Measurements from ENCODE around the gene OR6N1. TPM values are rescaled to one million over a fixed set of nuclear protein-coding genes. Genes with fewer than 3 reads are reported as not detected.

Gene OR6N1
- total RNA-seq, 6 donors from 2014 or later: 0.20 to 1.9 (median 0.57) TPM; not detected in 1

- no peak for DNase-seq
- no peak for ATAC-seq (ENCODE audit: low FRiP score in 2 of 2)
- WGBS, 2 donors: 96% methylated on average over 6 of the region's 6 CpGs
- Histone ChIP-seq H3K9me3 (no peaks in the 10 kb centered on the region), H3K4me1 (no peaks in the 10 kb centered on the region), H3K4me3 (no peak overlapping the region), H3K27me3 (no peaks in the 10 kb centered on the region), H3K36me3 (no peaks in the 10 kb centered on the region), H3K27ac (no peak overlapping the region)
- TF ChIP-seq, protein P1, sequence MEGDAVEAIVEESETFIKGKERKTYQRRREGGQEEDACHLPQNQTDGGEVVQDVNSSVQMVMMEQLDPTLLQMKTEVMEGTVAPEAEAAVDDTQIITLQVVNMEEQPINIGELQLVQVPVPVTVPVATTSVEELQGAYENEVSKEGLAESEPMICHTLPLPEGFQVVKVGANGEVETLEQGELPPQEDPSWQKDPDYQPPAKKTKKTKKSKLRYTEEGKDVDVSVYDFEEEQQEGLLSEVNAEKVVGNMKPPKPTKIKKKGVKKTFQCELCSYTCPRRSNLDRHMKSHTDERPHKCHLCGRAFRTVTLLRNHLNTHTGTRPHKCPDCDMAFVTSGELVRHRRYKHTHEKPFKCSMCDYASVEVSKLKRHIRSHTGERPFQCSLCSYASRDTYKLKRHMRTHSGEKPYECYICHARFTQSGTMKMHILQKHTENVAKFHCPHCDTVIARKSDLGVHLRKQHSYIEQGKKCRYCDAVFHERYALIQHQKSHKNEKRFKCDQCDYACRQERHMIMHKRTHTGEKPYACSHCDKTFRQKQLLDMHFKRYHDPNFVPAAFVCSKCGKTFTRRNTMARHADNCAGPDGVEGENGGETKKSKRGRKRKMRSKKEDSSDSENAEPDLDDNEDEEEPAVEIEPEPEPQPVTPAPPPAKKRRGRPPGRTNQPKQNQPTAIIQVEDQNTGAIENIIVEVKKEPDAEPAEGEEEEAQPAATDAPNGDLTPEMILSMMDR (IDR thresholded peaks at IDR 0.05): no peak
- TF ChIP-seq POLR2AphosphoS5 (IDR thresholded peaks at IDR 0.05) (no peak), EP300 (IDR thresholded peaks at IDR 0.05) (no peak), POLR2A (IDR thresholded peaks at IDR 0.05) (no peak)
Observed at GRCh38 chr1:158717344-158717743, 54.7 kb downstream of the OR6N1 start.

GRCh38 chr1:158716335-158716734, 55.7 kb downstream of the OR6N1 start:
- ATAC-seq (ENCODE audit: low FRiP score in 2 of 2) (no peak), DNase-seq (no peak)
- H3K36me3 ChIP-seq: no peaks in the 10 kb centered on the region
- H3K4me1 ChIP-seq: no peaks in the 10 kb centered on the region
- no peaks in the 10 kb centered on the region for H3K9me3 ChIP-seq
- H3K4me3 ChIP-seq: no peak overlapping the region
- H3K27ac ChIP-seq: no peak overlapping the region
- TF ChIP-seq, protein P1 (IDR thresholded peaks at IDR 0.05): no peak
- TF ChIP-seq EP300 (IDR thresholded peaks at IDR 0.05): no peak
- TF ChIP-seq POLR2AphosphoS5 (IDR thresholded peaks at IDR 0.05): no peak
- no peak for TF ChIP-seq POLR2A (IDR thresholded peaks at IDR 0.05)
- WGBS, 2 donors: 70 to 83% methylated on average over 1 of the region's 1 CpG
- no peaks in the 10 kb centered on the region for H3K27me3 ChIP-seq

GRCh38 chr1:158714754-158715153, 57.2 kb downstream of the OR6N1 start:
- Histone ChIP-seq H3K36me3 (no peaks in the 10 kb centered on the region), H3K27me3 (no peaks in the 10 kb centered on the region), H3K27ac (no peak overlapping the region), H3K4me3 (no peak overlapping the region), H3K9me3 (no peaks in the 10 kb centered on the region), H3K4me1 (no peaks in the 10 kb centered on the region)
- ATAC-seq (ENCODE audit: low FRiP score in 2 of 2) (no peak), DNase-seq (no peak)
- TF ChIP-seq POLR2AphosphoS5 (IDR thresholded peaks at IDR 0.05) (no peak), EP300 (IDR thresholded peaks at IDR 0.05) (no peak), POLR2A (IDR thresholded peaks at IDR 0.05) (no peak)
- TF ChIP-seq, protein P1 (IDR thresholded peaks at IDR 0.05): no peak
- 47 to 61% methylated on average over 1 of the region's 1 CpG for WGBS, 2 donors

Small RNAs within 50 kb of the gene (small RNA-seq; reads per million reads assigned to genes)
- 0 reads per million in 4 donors for gene OR2AQ1P

Other genes with a start within 250 kb of the OR6N1 start
- gene OR6Y1, start 217.8 kb downstream of the OR6N1 start, total RNA-seq: not detected
- not detected for gene OR6P1, start 201.6 kb downstream of the OR6N1 start, total RNA-seq
- gene OR10X1, start 192.3 kb downstream of the OR6N1 start, total RNA-seq: not detected
- gene OR10Z1, start 166.9 kb downstream of the OR6N1 start, total RNA-seq: not detected
- gene SPTA1, start 85.5 kb downstream of the OR6N1 start, total RNA-seq: under 1 TPM in 5 of 6 donors, not detected in 1; 0.20 to 0.57 (median 0.30) TPM
- gene OR6K2, start 71.5 kb downstream of the OR6N1 start, total RNA-seq: not detected
- gene OR6K3, start 51.5 kb downstream of the OR6N1 start, total RNA-seq: 1 to 10 TPM in 1 of 6 donors, under 1 TPM in 2, not detected in 3; 0.23 to 2.1 (median 0.81) TPM
- gene OR6K6, start 17.5 kb downstream of the OR6N1 start, total RNA-seq: not detected
- gene OR6N2, start 9.0 kb upstream of the OR6N1 start, total RNA-seq: under 1 TPM in 2 of 6 donors, not detected in 4; 0.10 to 0.26 TPM
- 10 to 100 TPM; 16.2 to 83.3 (median 28.7) TPM for gene MNDA, start 59.2 kb upstream of the OR6N1 start, total RNA-seq
- 10 to 100 TPM in 1 of 6 donors, 1 to 10 TPM in 5; 1.8 to 14.2 (median 5.6) TPM for gene PYHIN1, start 159.4 kb upstream of the OR6N1 start, total RNA-seq
- gene IFI16, start 237.7 kb upstream of the OR6N1 start, total RNA-seq: 100 to 1,000 TPM in 1 of 6 donors, 10 to 100 TPM in 5; 43.8 to 108 (median 66.2) TPM

Data from upper lobe of left lung (tissue), 6 donors.